SK-N-SH (cell line): Measurements from ENCODE around the gene FDXR.
A peak's percentile ranks its signal among the peaks of the same experiment; 100 is the strongest.

ENCODE experiments used
- EP300 ChIP-seq, 2 experiments: IDR thresholded peaks; 2 replicates each; pipeline versions ENCODE4 v1.4.0 to v1.6.1; 2012; ENCODE audit warnings: borderline replicate concordance in 1 of 2, low read depth in 1 of 2, low read length in 1 of 2
- EZH2phosphoT487 ChIP-seq: fragments of 200-600 bp; sonication (generic); IDR thresholded peaks from 2 replicates; pipeline ENCODE4 v1.6.1; 2017; ENCODE audit warnings: low read depth, mixed run types, mild to moderate bottlenecking, antibody characterized with exemption, moderate library complexity, borderline replicate concordance
- GATA2 ChIP-seq: sonication (generic); formaldehyde crosslinking; IDR thresholded peaks from 2 replicates; pipeline ENCODE4 v1.5.0; 2020; ENCODE audit warnings: mild to moderate bottlenecking, missing genetic modification reagents
- JUND ChIP-seq: IDR thresholded peaks from 2 replicates; pipeline ENCODE4 v1.4.0; 2012
- TF ChIP-seq, protein P1 (sequence below): fragments of 200-600 bp; sonication (generic); IDR thresholded peaks from 2 replicates; pipeline ENCODE4 v1.6.1; 2017; ENCODE audit warnings: antibody characterized with exemption, mild to moderate bottlenecking, moderate library complexity
- TF ChIP-seq, protein P2 (sequence below): IDR thresholded peaks from 2 replicates; pipeline ENCODE4 v1.4.0; 2012; ENCODE audit warnings: low read depth
- TF ChIP-seq, protein P3 (sequence below): IDR thresholded peaks from 2 replicates; pipeline ENCODE4 v1.6.1; 2012; ENCODE audit warnings: mild to moderate bottlenecking, low read depth, low read length, moderate library complexity

DNA sequence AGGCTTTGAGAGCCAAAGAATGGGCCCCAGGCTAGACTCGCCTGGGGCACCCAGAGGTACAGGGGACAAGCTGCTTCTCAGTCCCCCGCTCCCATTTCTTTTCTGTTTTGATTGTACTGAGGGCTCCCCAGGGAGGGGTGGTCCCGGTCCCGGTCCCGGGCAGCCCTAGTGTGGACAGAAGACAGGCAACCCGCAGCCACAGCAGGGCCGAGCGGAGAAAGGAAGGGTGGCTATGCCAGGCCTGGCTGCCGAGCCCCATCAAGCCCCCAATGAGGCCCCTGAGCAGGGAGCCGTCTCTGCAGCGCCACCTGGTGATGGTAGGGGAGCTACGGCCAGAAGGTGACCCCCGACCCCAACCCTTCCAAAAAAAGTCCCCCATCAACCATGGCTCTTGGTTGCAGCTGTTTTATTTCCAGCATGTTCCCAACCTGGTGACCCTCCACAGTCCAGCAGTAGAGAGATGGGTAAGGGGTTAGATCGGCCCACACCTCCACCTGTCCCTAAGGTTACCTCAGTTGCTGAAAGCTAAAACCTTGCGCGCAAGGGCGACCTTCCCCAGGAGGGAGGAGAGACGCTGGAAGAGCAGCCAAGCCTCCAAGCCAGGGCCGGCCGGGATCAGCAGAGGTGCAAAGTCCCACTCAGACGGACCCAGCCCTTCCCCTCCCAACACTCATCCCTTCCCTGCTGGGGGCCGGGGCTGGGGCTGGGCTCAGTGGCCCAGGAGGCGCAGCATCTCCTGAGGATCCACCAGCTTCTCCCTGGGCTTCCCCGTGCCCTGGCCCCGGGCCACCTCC lies 10.5 kb downstream of the FDXR start:
- no peak for TF ChIP-seq EP300 (IDR thresholded peaks at IDR 0.05; ENCODE audit: borderline replicate concordance in 1 of 2, low read depth in 1 of 2, low read length in 1 of 2)
- TF ChIP-seq, protein P1, sequence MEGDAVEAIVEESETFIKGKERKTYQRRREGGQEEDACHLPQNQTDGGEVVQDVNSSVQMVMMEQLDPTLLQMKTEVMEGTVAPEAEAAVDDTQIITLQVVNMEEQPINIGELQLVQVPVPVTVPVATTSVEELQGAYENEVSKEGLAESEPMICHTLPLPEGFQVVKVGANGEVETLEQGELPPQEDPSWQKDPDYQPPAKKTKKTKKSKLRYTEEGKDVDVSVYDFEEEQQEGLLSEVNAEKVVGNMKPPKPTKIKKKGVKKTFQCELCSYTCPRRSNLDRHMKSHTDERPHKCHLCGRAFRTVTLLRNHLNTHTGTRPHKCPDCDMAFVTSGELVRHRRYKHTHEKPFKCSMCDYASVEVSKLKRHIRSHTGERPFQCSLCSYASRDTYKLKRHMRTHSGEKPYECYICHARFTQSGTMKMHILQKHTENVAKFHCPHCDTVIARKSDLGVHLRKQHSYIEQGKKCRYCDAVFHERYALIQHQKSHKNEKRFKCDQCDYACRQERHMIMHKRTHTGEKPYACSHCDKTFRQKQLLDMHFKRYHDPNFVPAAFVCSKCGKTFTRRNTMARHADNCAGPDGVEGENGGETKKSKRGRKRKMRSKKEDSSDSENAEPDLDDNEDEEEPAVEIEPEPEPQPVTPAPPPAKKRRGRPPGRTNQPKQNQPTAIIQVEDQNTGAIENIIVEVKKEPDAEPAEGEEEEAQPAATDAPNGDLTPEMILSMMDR, result peak; percentile 94
- TF ChIP-seq, protein P2, sequence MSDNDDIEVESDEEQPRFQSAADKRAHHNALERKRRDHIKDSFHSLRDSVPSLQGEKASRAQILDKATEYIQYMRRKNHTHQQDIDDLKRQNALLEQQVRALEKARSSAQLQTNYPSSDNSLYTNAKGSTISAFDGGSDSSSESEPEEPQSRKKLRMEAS, result no peak
- no peak for TF ChIP-seq JUND
- TF ChIP-seq EZH2phosphoT487, result no peak
- TF ChIP-seq GATA2 (CRISPR knock-in tag), result no peak
- TF ChIP-seq, protein P3, sequence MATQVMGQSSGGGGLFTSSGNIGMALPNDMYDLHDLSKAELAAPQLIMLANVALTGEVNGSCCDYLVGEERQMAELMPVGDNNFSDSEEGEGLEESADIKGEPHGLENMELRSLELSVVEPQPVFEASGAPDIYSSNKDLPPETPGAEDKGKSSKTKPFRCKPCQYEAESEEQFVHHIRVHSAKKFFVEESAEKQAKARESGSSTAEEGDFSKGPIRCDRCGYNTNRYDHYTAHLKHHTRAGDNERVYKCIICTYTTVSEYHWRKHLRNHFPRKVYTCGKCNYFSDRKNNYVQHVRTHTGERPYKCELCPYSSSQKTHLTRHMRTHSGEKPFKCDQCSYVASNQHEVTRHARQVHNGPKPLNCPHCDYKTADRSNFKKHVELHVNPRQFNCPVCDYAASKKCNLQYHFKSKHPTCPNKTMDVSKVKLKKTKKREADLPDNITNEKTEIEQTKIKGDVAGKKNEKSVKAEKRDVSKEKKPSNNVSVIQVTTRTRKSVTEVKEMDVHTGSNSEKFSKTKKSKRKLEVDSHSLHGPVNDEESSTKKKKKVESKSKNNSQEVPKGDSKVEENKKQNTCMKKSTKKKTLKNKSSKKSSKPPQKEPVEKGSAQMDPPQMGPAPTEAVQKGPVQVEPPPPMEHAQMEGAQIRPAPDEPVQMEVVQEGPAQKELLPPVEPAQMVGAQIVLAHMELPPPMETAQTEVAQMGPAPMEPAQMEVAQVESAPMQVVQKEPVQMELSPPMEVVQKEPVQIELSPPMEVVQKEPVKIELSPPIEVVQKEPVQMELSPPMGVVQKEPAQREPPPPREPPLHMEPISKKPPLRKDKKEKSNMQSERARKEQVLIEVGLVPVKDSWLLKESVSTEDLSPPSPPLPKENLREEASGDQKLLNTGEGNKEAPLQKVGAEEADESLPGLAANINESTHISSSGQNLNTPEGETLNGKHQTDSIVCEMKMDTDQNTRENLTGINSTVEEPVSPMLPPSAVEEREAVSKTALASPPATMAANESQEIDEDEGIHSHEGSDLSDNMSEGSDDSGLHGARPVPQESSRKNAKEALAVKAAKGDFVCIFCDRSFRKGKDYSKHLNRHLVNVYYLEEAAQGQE, result no peak
